DMS53 treated with DMSO at 0.1 percent for 48 hours (cell line): ENCODE measurements around the gene AMH.
"Not testable (repeated sequence)": the region's sequence is repeated elsewhere in the genome, so short reads cannot be mapped to it uniquely, and the experiment has no call there.

Experiments used
- DNase-seq: peaks from one replicate; lab custom pipeline; 2025; ENCODE audit not compliant: unreplicated experiment; lab: John Stamatoyannopoulos, UW

Gene AMH

DNA sequence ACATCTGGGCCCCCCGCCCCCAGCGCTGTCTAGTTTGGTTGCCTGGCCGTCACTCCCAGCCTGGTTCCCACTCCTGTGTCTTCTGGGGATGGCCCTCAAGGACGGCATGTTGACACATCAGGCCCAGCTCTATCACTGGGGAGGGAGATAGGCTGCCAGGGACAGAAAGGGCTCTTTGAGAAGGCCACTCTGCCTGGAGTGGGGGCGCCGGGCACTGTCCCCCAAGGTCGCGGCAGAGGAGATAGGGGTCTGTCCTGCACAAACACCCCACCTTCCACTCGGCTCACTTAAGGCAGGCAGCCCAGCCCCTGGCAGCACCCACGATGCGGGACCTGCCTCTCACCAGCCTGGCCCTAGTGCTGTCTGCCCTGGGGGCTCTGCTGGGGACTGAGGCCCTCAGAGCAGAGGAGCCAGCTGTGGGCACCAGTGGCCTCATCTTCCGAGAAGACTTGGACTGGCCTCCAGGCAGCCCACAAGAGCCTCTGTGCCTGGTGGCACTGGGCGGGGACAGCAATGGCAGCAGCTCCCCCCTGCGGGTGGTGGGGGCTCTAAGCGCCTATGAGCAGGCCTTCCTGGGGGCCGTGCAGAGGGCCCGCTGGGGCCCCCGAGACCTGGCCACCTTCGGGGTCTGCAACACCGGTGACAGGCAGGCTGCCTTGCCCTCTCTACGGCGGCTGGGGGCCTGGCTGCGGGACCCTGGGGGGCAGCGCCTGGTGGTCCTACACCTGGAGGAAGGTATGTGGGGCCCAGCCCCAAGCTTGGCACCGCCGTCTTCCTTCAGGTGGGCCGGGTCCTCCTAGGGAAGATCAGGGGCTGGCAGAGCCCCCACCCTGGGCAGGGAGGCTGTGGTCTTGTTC lies at the start of gene AMH:
TSS of gene AMH (plus strand) at position 314 of the 857 bp plus-strand sequence. CDS start at position 324, 10 bp downstream.
- DNase-seq, result no peak

DNA sequence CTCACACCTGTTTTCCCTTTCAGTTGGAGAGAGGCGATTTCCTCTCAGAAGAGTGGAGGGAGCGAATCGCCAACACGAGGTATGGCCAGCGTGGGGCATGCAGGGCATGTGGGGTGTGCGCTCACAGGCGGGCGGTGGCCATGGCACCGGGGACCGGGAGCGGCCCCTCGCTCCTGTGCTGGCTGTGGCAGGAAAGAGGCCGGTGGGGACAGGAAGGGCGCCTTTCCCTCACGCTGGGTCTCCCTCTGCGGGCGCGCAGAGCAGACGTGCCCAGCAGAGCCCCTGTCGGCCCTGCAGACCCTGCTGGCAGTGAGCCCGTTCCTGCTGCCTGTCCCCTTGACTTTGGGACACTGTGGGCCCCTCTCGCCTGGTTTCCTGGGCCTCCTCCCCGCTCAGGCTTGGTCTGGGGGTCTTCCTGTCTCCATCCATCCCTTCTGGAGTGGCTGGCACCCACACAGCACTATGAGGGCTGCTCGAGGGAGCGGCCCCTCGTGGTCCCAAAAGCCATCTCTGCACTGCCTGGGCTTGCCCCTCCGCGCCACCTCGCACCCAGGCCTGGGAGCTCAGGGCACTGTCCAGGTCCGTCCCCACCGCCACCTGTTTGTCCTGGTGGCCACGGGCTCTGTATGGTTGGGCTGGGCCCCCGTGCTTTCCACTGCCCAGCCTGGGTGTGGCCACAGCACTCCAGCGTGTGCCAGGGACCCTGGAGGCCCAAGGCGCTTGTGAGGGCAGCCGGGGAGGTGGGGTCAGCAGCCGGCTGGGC lies 49.1 kb upstream of the AMH start:
- no peak for DNase-seq

DNA sequence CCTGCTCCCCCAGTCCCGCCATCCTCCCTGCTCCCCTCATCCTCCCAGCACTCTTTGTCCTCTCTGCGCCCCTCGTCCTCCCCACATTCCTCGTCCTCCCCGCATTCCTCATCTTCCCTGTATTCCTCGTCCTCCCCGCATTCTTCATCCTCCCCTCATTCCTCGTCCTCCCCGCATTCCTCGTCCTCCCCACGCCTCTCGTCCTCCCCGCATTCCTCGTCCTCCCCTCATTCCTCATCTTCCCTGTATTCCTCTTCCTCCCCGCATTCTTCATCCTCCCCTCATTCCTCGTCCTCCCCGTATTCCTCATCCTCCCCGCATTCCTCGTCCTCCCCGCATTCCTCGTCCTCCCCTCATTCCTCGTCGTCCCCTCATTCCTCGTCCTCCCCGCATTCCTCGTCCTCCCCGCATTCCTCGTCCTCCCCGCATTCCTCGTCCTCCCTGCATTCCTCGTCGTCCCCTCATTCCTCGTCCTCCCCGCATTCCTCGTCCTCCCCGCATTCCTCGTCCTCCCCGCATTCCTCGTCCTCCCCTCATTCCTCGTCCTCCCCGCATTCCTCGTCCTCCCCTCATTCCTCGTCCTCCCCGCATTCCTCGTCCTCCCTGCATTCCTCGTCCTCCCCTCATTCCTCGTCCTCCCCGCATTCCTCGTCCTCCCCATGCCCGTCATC lies 48.4 kb upstream of the AMH start:
- DNase-seq, result not testable (repeated sequence)

GRCh38 chr19:2201473-2202148 lies 47.5 kb upstream of the AMH start:
- no peak for DNase-seq

DNA sequence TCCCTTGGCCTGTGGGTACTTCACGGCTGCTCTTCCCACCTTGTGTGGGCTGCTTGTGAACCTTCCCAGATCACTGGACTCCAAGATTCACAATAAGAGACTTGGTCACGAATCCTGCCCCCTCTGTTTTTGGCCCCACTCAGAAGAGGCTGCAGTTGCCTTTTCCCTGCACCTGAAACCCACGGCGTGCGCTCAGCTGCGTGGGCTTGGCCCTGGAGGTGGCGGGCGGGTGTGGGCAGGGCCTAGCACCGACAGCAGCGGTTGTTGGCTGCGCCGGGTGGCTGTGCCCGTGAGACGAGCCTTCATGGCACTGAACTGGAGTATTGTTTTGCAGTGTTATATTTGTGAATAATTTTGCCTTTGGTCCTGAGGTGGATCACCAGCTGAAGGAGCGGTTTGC lies 46.8 kb upstream of the AMH start:
- no peak for DNase-seq

GRCh38 chr19:2207008-2207407 lies 42.1 kb upstream of the AMH start:
- no peak for DNase-seq

DNA sequence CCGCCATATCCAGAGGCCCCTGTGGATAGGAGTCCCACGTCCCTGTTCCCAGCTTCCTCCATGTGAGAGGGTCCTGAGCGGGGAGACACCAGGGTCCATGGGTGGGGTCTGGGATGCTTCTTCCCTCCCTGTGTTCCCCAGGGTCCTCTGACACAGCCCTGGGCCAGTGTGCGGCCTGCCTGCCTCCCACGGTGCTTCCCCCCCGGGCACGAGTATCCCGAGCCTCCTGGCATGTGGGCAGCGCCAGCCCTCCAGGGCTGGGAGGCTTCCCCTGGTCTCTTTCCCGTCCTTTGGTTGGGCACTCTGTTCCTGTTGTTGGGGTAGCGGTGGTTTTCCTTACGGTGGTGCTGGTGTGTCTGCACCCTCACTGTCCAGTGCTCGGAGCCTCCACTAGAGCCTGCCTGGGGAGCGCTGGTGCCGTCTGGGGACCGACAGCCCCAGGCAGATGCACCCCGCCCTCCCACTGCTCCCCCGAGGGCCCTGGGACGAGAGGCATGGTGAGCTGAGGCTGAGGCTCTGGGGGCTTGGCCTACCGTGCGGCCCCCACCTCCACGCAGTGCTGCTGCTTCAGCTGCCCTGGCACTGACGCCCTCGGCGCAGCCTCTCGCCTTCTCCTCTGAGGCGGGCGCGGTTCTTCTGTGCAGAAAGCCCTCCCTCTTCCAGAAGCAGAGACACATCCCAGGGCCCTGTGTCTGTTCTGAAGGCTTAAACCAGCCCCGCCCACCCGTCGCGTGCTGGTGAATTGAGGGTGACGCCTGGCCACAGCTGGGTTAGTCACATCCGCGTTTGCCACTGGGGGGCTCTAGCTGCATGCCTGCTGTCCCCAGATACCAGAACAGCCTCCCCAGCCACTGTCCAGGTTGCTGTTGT lies 40.9 kb upstream of the AMH start:
- DNase-seq, result no peak

GRCh38 chr19:2208975-2209374 lies 40.1 kb upstream of the AMH start:
- no peak for DNase-seq

DNA sequence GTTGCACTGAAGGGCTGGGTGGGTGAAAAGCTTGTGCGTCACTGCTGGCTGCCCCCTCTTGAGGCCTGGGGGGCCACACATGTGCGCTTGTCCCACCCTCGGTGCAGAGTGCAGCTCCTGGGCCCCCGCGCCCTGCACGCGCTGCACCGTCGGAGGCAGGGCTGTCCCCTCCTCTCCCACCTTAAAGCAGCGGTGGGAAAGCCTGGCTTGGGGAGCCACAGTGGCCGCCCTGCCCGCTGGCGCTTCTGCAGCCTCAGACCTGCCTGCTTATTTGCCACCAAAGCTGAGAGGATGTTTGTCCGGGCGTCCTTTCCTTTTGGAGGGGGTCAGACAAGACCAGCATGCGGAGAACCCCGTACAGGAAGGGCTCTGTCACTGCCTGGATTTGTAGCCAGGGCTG lies 39.7 kb upstream of the AMH start:
- no peak for DNase-seq

- DNase-seq, result no peak
These were observed 38.9 kb upstream of the AMH start for GRCh38 chr19:2210206-2210605.

- no peak for DNase-seq
These were observed 38.0 kb upstream of the AMH start for GRCh38 chr19:2210987-2211740.

- DNase-seq, result no peak
These were observed 36.0 kb upstream of the AMH start for GRCh38 chr19:2212861-2213711.

DNA sequence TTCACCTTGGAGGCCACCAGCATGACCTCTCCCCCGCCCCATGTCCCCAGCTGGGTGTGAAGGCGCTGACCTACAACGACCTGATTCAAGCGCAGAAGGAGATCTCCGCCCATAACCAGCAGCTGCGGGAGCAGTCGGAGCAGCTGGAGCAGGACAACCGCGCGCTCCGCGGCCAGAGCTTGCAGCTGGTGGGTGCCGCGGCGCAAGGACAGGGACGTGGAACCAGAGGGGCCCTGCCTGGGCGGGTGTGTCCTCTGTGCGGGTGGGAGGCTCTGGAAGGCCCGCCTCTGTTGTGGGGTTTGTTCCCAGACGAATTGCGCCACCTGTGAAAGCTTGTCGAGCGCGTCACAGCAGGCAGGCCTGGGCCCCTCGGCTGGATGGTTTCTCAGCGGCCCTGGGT lies 35.3 kb upstream of the AMH start:
- no peak for DNase-seq

DNA sequence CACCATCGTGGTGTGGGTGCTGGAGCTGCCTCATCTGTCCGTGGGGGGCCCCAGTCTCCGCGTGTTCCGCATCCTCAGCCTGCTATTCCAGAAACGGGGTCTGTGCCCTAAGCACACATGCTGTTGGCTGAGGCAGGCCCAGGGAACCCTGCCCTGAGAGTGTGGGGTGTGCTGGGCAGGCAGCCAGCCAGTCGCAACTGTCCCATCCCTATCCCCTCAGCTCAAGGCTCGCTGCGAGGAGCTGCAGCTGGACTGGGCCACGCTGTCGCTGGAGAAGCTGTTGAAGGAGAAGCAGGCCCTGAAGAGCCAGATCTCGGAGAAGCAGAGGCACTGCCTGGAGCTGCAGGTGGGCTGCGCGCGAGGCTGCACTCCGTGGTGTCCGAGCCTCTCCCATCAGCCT lies 34.9 kb upstream of the AMH start:
- no peak for DNase-seq

DNA sequence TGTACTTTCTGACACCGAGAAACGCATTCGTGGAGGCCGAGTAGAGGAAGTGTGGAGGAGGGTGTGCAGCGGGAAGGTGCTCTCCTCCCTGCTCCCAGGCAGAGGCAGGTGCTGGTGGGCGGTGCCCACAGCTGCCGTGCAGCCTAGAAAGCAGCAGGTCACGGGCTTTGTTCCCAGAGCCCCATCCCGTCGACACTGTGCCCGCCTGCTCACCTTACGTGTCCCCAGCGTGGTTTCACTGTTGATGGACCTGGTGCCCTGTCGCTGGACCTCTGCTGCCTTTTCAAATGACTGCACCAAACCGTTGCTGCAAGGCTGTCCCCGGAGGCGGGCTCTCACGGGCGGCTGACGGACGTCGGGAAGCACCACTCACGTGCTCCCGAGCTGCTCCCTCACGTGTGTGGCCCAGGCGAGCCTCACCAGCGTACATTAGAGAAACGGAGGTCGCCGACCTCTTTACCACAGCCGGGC lies 33.8 kb upstream of the AMH start:
- DNase-seq, result no peak

GRCh38 chr19:2216361-2217225 lies 32.5 kb upstream of the AMH start:
- no peak for DNase-seq

DNA sequence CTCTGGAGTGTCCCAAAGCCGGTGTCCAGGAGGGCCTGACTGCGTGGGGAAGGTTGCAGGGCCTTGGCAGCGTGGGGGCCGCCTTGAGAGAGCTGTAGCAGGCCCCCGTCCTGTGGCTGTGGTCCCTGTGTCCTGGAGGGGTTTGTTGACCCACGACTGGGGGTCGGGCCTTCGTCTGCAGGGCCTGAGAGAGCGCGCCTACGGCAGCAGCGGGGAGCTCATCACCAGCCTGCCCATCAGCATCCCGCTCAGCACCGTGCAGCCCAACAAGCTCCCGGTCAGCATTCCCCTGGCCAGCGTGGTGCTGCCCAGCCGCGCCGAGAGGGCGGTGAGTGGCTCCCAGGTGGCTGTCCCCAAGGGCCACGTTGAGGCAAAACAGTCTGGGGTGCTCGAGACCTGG lies 31.5 kb upstream of the AMH start:
- DNase-seq, result no peak

GRCh38 chr19:2219726-2220125 lies 29.4 kb upstream of the AMH start:
- no peak for DNase-seq
